Thyroid gland (tissue), 4 donors: ENCODE data around the gene GPR183.

Source experiments
- POLR2A ChIP-seq, 2 donors: fragments of 450-650 bp; IDR thresholded peaks; one replicate each; pipeline ENCODE4 v1.6.1; 2017; ENCODE audit warnings: antibody characterized with exemption in 2 of 2, mild to moderate bottlenecking in 2 of 2, moderate library complexity in 1 of 2
- TF ChIP-seq, protein P1 (sequence below), 6 experiments: fragments of 200-600 bp in 3 of 6; fragments of 450-650 bp in 3 of 6; sonication (generic) in 3 of 6; IDR thresholded peaks; one replicate each; pipeline ENCODE4 v1.5.1; 2016 to 2019; ENCODE audit warnings: antibody characterized with exemption in 6 of 6, mild to moderate bottlenecking in 2 of 6, inconsistent platforms in 1 of 6, moderate library complexity in 1 of 6

DNA sequence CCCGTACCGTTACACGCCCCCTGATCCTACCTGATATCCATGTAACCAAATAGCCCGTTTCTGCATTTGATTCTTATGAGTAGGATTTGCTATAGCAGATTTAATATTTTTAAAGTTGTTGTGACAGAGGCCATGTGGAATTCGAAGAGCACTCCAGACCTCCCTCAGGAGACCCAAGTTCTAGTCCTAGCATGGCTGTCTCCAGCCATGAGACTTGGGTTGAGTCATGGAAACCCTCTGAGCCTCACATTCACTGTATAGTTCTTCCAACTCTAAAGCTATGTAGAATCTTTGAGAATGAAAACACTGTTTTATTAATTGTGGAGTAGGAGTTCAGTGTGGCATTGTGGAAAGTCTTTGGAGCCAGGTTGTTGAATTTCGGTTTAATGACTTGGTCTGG, 8.0 kb upstream of the GPR183 start:
- TF ChIP-seq, protein P1, sequence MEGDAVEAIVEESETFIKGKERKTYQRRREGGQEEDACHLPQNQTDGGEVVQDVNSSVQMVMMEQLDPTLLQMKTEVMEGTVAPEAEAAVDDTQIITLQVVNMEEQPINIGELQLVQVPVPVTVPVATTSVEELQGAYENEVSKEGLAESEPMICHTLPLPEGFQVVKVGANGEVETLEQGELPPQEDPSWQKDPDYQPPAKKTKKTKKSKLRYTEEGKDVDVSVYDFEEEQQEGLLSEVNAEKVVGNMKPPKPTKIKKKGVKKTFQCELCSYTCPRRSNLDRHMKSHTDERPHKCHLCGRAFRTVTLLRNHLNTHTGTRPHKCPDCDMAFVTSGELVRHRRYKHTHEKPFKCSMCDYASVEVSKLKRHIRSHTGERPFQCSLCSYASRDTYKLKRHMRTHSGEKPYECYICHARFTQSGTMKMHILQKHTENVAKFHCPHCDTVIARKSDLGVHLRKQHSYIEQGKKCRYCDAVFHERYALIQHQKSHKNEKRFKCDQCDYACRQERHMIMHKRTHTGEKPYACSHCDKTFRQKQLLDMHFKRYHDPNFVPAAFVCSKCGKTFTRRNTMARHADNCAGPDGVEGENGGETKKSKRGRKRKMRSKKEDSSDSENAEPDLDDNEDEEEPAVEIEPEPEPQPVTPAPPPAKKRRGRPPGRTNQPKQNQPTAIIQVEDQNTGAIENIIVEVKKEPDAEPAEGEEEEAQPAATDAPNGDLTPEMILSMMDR (IDR thresholded peaks at IDR 0.05): no peak
- TF ChIP-seq POLR2A (IDR thresholded peaks at IDR 0.05): no peak
